ENCODE results near the gene ZNF468.
"Not testable (repeated sequence)": the region's sequence is repeated elsewhere in the genome, so short reads cannot be mapped to it uniquely, and the experiment has no call there.

The ZNF468 gene

DNA sequence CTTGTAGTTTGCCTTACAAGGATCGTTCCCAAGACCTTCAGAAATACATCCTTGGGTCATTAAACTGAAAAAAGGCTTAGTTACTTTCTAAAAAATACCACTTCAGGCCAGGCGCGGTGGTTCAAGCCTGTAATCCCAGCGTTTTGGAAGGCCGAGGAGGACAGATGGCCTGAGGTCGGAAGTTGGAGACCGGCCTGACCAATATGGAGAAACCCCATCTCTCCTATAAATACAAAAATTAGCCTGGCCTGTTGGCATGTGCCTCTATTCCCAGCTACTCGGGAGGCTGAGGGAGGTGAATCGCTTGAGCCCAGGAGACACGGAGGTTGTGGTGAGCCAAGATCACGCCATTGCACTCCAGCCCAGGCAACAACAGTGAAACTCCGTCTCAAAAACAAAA lies 33.7 kb downstream of the ZNF468 start:
- no peak for DNase-seq
- Histone ChIP-seq H3K9me3 (ENCODE audit: severe bottlenecking) (no peaks in the 10 kb centered on the region), H3K27me3 (ENCODE audit: insufficient read depth, low read depth, severe bottlenecking) (no peaks in the 10 kb centered on the region), H3K4me3 (ENCODE audit: low read depth, low read length) (no peak overlapping the region), H3K36me3 (no peaks in the 10 kb centered on the region), H3K27ac (no peak overlapping the region)
- TF ChIP-seq, protein P1, sequence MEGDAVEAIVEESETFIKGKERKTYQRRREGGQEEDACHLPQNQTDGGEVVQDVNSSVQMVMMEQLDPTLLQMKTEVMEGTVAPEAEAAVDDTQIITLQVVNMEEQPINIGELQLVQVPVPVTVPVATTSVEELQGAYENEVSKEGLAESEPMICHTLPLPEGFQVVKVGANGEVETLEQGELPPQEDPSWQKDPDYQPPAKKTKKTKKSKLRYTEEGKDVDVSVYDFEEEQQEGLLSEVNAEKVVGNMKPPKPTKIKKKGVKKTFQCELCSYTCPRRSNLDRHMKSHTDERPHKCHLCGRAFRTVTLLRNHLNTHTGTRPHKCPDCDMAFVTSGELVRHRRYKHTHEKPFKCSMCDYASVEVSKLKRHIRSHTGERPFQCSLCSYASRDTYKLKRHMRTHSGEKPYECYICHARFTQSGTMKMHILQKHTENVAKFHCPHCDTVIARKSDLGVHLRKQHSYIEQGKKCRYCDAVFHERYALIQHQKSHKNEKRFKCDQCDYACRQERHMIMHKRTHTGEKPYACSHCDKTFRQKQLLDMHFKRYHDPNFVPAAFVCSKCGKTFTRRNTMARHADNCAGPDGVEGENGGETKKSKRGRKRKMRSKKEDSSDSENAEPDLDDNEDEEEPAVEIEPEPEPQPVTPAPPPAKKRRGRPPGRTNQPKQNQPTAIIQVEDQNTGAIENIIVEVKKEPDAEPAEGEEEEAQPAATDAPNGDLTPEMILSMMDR (IDR thresholded peaks at IDR 0.05; ENCODE audit: low read depth, low read length), result no peak

DNA sequence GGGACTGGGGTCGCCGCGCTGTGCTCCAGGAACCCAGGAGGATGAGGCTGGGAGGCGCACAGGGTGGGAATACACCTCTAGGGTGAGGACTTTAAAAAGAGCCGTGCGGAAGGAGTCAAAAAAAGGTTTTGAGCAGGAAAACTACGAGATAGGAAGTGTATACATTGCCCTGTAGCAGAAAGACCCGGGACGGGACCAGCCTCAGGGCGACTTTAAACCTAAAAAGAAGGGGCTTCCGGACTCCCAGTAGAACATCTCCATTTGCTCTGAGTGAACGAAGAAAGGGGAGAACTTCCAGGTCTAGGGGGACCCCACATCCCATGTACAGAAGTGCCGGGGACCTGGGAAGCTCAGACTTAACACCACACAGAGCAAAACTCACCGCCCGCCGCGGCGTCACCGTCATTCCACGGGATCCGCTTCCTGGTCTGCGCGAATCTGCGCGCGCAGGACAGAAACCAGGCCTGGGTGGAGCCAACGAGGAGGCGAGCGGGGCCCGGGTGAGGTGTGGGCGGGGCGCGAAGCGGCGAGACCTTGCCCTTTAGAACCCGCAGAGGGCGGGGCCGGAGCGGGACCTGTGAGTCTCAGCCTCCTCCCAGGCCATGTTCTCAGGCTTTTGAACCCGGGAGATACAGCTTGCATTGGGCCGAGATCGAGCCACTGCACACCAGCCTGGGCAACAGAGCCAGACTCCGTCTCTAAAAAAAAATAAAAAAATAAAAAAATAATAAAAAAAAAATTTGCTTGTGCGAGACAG lies 36.0 kb downstream of the ZNF468 start, which contains the start of gene ZNF28:
Gene ZNF28 (minus strand): TSS at position 430 of the 757 bp plus-strand sequence. CDS start 3,675 bp downstream, outside the sequence.
- not testable (repeated sequence) for H3K27me3 ChIP-seq (ENCODE audit: insufficient read depth, low read depth, severe bottlenecking); H3K9me3 ChIP-seq (ENCODE audit: severe bottlenecking); H3K36me3 ChIP-seq
- peak; percentile 77 for DNase-seq
- 0 out of 2 replicates have a peak within 1 kb of the TSS, but pooled peaks have one; percentile 43 for H3K27ac ChIP-seq
- H3K4me3 ChIP-seq (ENCODE audit: low read depth, low read length), result peak within 1 kb of the TSS; percentile 79

DNA sequence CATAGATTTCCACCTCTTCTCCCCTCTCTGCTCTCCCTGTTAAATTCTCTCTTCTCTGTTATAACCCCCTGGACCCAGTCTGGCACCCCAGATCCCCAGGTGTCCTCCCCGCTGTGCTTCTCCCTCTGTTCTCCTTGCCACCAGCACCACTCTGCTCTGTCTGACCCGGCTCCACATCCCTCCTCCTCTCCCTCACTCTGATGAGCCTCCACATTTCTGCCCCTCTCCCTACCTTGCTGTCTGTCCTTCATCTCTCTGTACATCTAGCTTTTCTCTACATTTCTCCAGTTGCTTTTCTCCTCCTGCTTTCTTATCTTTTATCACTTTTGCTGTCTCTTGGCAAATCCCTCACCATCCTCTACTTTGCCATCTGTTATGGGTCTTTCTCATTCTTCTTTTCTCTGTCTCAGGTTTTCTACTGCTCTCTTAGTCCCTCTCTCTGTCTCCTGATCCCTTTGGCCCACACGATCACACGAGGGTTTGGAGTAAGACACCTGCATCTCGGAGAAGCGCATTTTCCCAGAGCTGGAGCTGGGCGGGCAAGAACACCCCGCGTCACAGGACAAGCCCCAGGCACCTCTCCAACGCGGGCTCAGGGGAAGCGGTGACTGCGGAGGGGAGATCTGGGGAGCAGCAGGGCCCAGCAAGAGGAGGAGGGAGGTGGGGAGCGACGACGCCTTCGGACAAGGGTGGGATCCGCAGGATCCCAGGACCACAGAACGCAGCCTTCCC lies 36.8 kb downstream of the ZNF468 start:
- not testable (repeated sequence) for H3K36me3 ChIP-seq; H3K9me3 ChIP-seq (ENCODE audit: severe bottlenecking); H3K27me3 ChIP-seq (ENCODE audit: insufficient read depth, low read depth, severe bottlenecking); H3K27ac ChIP-seq; DNase-seq
- peak overlapping the region; percentile 79 for H3K4me3 ChIP-seq (ENCODE audit: low read depth, low read length)

DNA sequence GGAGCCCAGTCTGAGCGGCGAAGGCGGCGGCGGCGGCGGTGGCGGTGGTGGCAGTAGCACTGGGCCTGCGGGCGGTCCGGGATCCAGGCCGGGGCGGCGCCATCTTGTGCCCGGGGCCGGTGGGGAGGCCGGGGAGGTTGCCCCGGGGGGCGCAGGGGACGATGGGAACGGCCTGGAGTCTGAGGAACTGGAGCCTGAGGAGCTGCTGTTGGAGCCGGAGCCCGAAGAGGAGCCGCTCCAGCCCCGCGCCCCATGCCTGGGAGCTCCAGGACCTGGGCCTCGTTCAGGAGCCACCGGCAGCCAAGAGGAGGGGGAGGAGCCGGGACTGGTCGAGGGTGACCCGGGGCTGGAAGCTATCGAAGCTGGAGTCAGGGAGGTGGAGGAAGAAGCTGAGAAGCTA lies 47.6 kb downstream of the ZNF468 start:
- Histone ChIP-seq H3K27me3 (ENCODE audit: insufficient read depth, low read depth, severe bottlenecking) (no peaks in the 10 kb centered on the region), H3K27ac (no peak overlapping the region), H3K4me3 (ENCODE audit: low read depth, low read length) (no peak overlapping the region), H3K36me3 (peaks cover 9% of the 10 kb centered on the region), H3K9me3 (ENCODE audit: severe bottlenecking) (no peaks in the 10 kb centered on the region)
- TF ChIP-seq, protein P1 (IDR thresholded peaks at IDR 0.05; ENCODE audit: low read depth, low read length), result no peak
- no peak for DNase-seq

DNA sequence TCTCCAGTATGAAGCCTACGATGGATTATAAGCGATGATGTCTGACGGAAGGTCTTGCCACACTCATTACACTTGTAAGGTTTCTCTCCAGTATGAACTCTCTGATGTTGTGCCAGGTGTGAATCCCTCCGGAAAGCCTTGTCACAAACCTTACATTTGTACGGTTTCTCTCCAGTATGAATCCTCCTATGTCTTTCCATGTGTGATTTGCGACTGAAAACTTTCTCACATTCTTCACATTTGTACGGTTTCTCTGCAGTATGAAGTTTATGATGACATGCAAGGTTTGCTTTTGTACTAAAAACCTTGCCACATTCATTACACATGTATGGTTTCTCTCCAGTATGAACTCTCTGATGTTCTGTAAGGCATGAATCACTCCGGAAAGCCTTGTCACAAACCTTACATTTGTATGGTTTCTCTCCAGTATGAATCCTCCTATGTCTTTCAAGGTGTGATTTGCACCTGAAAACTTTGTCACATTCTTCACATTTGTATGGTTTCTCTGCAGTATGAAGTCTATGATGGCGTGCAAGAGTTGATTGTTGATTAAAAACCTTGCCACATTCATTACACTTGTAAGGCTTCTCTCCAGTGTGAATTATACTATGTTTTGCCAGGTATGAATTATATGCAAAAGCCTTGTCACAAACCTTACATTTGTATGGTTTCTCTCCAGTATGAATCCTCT lies 57.3 kb downstream of the ZNF468 start:
- not testable (repeated sequence) for H3K27ac ChIP-seq
- peaks cover 23% of the 10 kb centered on the region for H3K9me3 ChIP-seq (ENCODE audit: severe bottlenecking)

DNA sequence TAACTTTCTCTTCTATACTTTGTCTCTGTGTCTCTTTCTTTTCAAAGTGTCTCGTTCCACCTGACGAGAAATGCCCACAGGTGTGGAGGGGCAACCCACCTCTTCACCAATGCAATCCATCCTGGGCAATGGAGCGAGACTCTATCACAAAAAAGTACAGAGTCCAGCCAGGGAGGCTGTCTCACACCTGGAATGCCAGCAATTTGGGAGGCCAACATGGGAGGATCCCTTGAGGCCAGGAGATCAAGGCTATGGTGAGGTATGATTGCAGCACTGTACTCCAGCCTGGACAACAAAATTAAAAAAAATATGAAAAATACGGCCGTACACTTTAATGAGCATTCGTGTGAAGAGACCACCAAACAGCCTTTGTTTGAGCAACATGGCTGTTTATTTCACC lies 68.0 kb downstream of the ZNF468 start:
- Histone ChIP-seq H3K36me3 (no peaks in the 10 kb centered on the region), H3K9me3 (ENCODE audit: severe bottlenecking) (no peaks in the 10 kb centered on the region), H3K27ac (no peak overlapping the region), H3K27me3 (ENCODE audit: insufficient read depth, low read depth, severe bottlenecking) (no peaks in the 10 kb centered on the region), H3K4me3 (ENCODE audit: low read depth, low read length) (no peak overlapping the region)
- TF ChIP-seq, protein P1 (IDR thresholded peaks at IDR 0.05; ENCODE audit: low read depth, low read length), result no peak
- DNase-seq, result no peak

More for the DNA sequence above, 57.3 kb downstream of the ZNF468 start:
- peaks cover 46% of the 10 kb centered on the region for H3K36me3 ChIP-seq
- not testable (repeated sequence) for H3K4me3 ChIP-seq (ENCODE audit: low read depth, low read length); H3K27me3 ChIP-seq (ENCODE audit: insufficient read depth, low read depth, severe bottlenecking); DNase-seq

Data from WERI-Rb-1 (cell line).